Measurements from ENCODE around the gene CASZ1. TPM values are rescaled to one million over a fixed set of nuclear protein-coding genes. Genes with fewer than 3 reads are reported as not detected.

Gene CASZ1
- total and polyA plus RNA-seq, 4 experiments from 2014 or later, result 0.13 to 8.8 (median 4.7) TPM

GRCh38 chr1:10648689-10649516, 147.5 kb downstream of the CASZ1 start:
- intact Hi-C loops (cut with micrococcal nuclease), result no loop called here
- no peak overlapping the region for H3K27ac Mint-ChIP-seq
- Histone ChIP-seq H3K4me3 (ENCODE audit: low read length in 2 of 2) (no peak overlapping the region), H3K27ac (ENCODE audit: low read depth, low read length) (no peak overlapping the region), H3K9me3 (ENCODE audit: control insufficient read depth in 1 of 2, low read length in 2 of 2) (no peaks in the 10 kb centered on the region), H3K4me1 (ENCODE audit: insufficient read depth, low read length) (no peaks in the 10 kb centered on the region), H3K27me3 (ENCODE audit: insufficient read depth, low read length) (no peaks in the 10 kb centered on the region), H3K36me3 (ENCODE audit: insufficient read depth, low read length) (no peaks in the 10 kb centered on the region)
- ChIA-PET POLR2A (ENCODE audit: partially characterized antibody) (no interaction called here), CTCF (ENCODE audit: partially characterized antibody) (no interaction called here)
- peaks cover 0 to 8% of the 10 kb centered on the region in 2 donors for H3K36me3 Mint-ChIP-seq
- no peaks in the 10 kb centered on the region for H3K4me1 Mint-ChIP-seq
- no peaks in the 10 kb centered on the region for H3K9me3 Mint-ChIP-seq
- H3K27me3 Mint-ChIP-seq, result no peaks in the 10 kb centered on the region
- DNase-seq, result peak in 1 of 5 donors; percentile 28
- no peak overlapping the region for H3K4me3 Mint-ChIP-seq

GRCh38 chr1:10647414-10648170, 148.9 kb downstream of the CASZ1 start:
- H3K27ac Mint-ChIP-seq, result no peak overlapping the region
- H3K27me3 Mint-ChIP-seq, result no peaks in the 10 kb centered on the region
- no peak overlapping the region for H3K27ac ChIP-seq (ENCODE audit: low read depth, low read length)
- no peaks in the 10 kb centered on the region for H3K9me3 Mint-ChIP-seq
- H3K4me3 ChIP-seq (ENCODE audit: low read length in 2 of 2), result no peak overlapping the region
- H3K4me1 Mint-ChIP-seq, result no peaks in the 10 kb centered on the region
- no peaks in the 10 kb centered on the region for H3K9me3 ChIP-seq (ENCODE audit: control insufficient read depth in 1 of 2, low read length in 2 of 2)
- DNase-seq, result peak in 1 of 5 donors; percentile 34
- ChIA-PET POLR2A (ENCODE audit: partially characterized antibody) (no interaction called here), CTCF (ENCODE audit: partially characterized antibody) (no interaction called here)
- H3K36me3 ChIP-seq (ENCODE audit: insufficient read depth, low read length), result no peaks in the 10 kb centered on the region
- H3K4me1 ChIP-seq (ENCODE audit: insufficient read depth, low read length), result no peaks in the 10 kb centered on the region
- H3K36me3 Mint-ChIP-seq, result peaks cover 0 to 4% of the 10 kb centered on the region in 2 donors
- H3K27me3 ChIP-seq (ENCODE audit: insufficient read depth, low read length), result no peaks in the 10 kb centered on the region
- intact Hi-C loops (cut with micrococcal nuclease), result no loop called here
- no peak overlapping the region for H3K4me3 Mint-ChIP-seq

- H3K4me3 ChIP-seq (ENCODE audit: low read length in 2 of 2), result no peak overlapping the region
- intact Hi-C loops (cut with micrococcal nuclease), result no loop called here
- no peak overlapping the region for H3K27ac ChIP-seq (ENCODE audit: low read depth, low read length)
- H3K27me3 Mint-ChIP-seq, result no peaks in the 10 kb centered on the region
- no peak overlapping the region for H3K27ac Mint-ChIP-seq
- peaks cover 0 to 4% of the 10 kb centered on the region in 2 donors for H3K36me3 Mint-ChIP-seq
- H3K4me3 Mint-ChIP-seq, result no peak overlapping the region
- peak in 1 of 5 donors; percentile 5 for DNase-seq
- no peaks in the 10 kb centered on the region for H3K27me3 ChIP-seq (ENCODE audit: insufficient read depth, low read length)
- no peaks in the 10 kb centered on the region for H3K9me3 Mint-ChIP-seq
- POLR2A ChIA-PET (ENCODE audit: partially characterized antibody), result no interaction called here
- no peaks in the 10 kb centered on the region for H3K9me3 ChIP-seq (ENCODE audit: control insufficient read depth in 1 of 2, low read length in 2 of 2)
- H3K4me1 Mint-ChIP-seq, result no peaks in the 10 kb centered on the region
- no peaks in the 10 kb centered on the region for H3K4me1 ChIP-seq (ENCODE audit: insufficient read depth, low read length)
- H3K36me3 ChIP-seq (ENCODE audit: insufficient read depth, low read length), result no peaks in the 10 kb centered on the region
- CTCF ChIA-PET (ENCODE audit: partially characterized antibody), result no interaction called here
Measured at GRCh38 chr1:10646347-10646861, 150.0 kb downstream of the CASZ1 start.

- POLR2A ChIA-PET (ENCODE audit: partially characterized antibody), result interaction anchor here (1.4 kb wide), 1 partner anchor 8 kb away, joined by 3 read pairs; no protein-coding TSS in a partner anchor
- CTCF ChIA-PET (ENCODE audit: partially characterized antibody), result no interaction called here
- peak overlapping the region in 1 of 7 donors; percentile 43 for H3K27ac Mint-ChIP-seq
Measured at GRCh38 chr1:10644307-10645128, 151.9 kb downstream of the CASZ1 start.

GRCh38 chr1:10643607-10644306, 152.7 kb downstream of the CASZ1 start:
- Histone ChIP-seq H3K27me3 (ENCODE audit: insufficient read depth, low read length) (no peaks in the 10 kb centered on the region), H3K9me3 (ENCODE audit: control insufficient read depth in 1 of 2, low read length in 2 of 2) (no peaks in the 10 kb centered on the region), H3K4me1 (ENCODE audit: insufficient read depth, low read length) (no peaks in the 10 kb centered on the region), H3K27ac (ENCODE audit: low read depth, low read length) (no peak overlapping the region), H3K36me3 (ENCODE audit: insufficient read depth, low read length) (no peaks in the 10 kb centered on the region), H3K4me3 (ENCODE audit: low read length in 2 of 2) (no peak overlapping the region)
- ChIA-PET POLR2A (ENCODE audit: partially characterized antibody) (no interaction called here), CTCF (ENCODE audit: partially characterized antibody) (no interaction called here)
- Mint-ChIP-seq H3K4me1 (no peaks in the 10 kb centered on the region), H3K27ac (peak overlapping the region in 2 of 7 donors; percentile 42 to 43), H3K36me3 (peaks cover 0 to 4% of the 10 kb centered on the region in 2 donors), H3K27me3 (no peaks in the 10 kb centered on the region), H3K4me3 (no peak overlapping the region), H3K9me3 (no peaks in the 10 kb centered on the region)
- intact Hi-C loops (cut with micrococcal nuclease), result no loop called here
- no peak for DNase-seq

More at GRCh38 chr1:10644307-10645128, 151.9 kb downstream of the CASZ1 start:
- Mint-ChIP-seq H3K4me3 (no peak overlapping the region), H3K36me3 (peaks cover 0 to 4% of the 10 kb centered on the region in 2 donors), H3K9me3 (no peaks in the 10 kb centered on the region), H3K27me3 (no peaks in the 10 kb centered on the region), H3K4me1 (no peaks in the 10 kb centered on the region)
- no peaks in the 10 kb centered on the region for H3K27me3 ChIP-seq (ENCODE audit: insufficient read depth, low read length)
- H3K27ac ChIP-seq (ENCODE audit: low read depth, low read length), result no peak overlapping the region
- H3K4me1 ChIP-seq (ENCODE audit: insufficient read depth, low read length), result no peaks in the 10 kb centered on the region
- H3K9me3 ChIP-seq (ENCODE audit: control insufficient read depth in 1 of 2, low read length in 2 of 2), result no peaks in the 10 kb centered on the region
- intact Hi-C loops (cut with micrococcal nuclease), result no loop called here
- H3K4me3 ChIP-seq (ENCODE audit: low read length in 2 of 2), result no peak overlapping the region
- peak in 1 of 5 donors; percentile 33 for DNase-seq
- no peaks in the 10 kb centered on the region for H3K36me3 ChIP-seq (ENCODE audit: insufficient read depth, low read length)

- POLR2A ChIA-PET (ENCODE audit: partially characterized antibody), result no interaction called here
- CTCF ChIA-PET (ENCODE audit: partially characterized antibody), result no interaction called here
- H3K4me1 Mint-ChIP-seq, result peaks cover 0 to 5% (median 0%) of the 10 kb centered on the region in 4 donors
- Histone ChIP-seq H3K4me3 (ENCODE audit: low read length in 2 of 2) (no peak overlapping the region), H3K36me3 (ENCODE audit: insufficient read depth, low read length) (no peaks in the 10 kb centered on the region), H3K4me1 (ENCODE audit: insufficient read depth, low read length) (peaks cover 5% of the 10 kb centered on the region), H3K27ac (ENCODE audit: low read depth, low read length) (no peak overlapping the region), H3K9me3 (ENCODE audit: control insufficient read depth in 1 of 2, low read length in 2 of 2) (no peaks in the 10 kb centered on the region), H3K27me3 (ENCODE audit: insufficient read depth, low read length) (no peaks in the 10 kb centered on the region)
- intact Hi-C loops (cut with micrococcal nuclease), result no loop called here
- H3K4me3 Mint-ChIP-seq, result no peak overlapping the region
- no peaks in the 10 kb centered on the region for H3K9me3 Mint-ChIP-seq
- H3K27me3 Mint-ChIP-seq, result no peaks in the 10 kb centered on the region
- no peak for DNase-seq
- H3K36me3 Mint-ChIP-seq, result peaks cover 0 to 4% of the 10 kb centered on the region in 2 donors
- H3K27ac Mint-ChIP-seq, result peak overlapping the region in 2 of 7 donors; percentile 48 to 93
Measured at GRCh38 chr1:10642403-10643080, 153.9 kb downstream of the CASZ1 start.
